HCT116 (cell line): ENCODE measurements around the gene ZNF735.

ENCODE experiments used
- ATF3 ChIP-seq: IDR thresholded peaks from 2 replicates; pipeline ENCODE4 v1.6.1; 2012
- CEBPB ChIP-seq: IDR thresholded peaks from 2 replicates; pipeline ENCODE4 v1.6.1; 2012; ENCODE audit warnings: low read depth
- CTCF ChIP-seq, 3 experiments: fragments of 200-600 bp in 1 of 3; sonication (generic) in 1 of 3; IDR thresholded peaks in 2 of 3; conservative IDR thresholded peaks in 1 of 3; 2 replicates each; pipeline ENCODE4 v1.5.1; 2012 to 2017; ENCODE audit warnings: low read depth in 2 of 3, low read length in 2 of 3, antibody characterized with exemption in 1 of 3, borderline replicate concordance in 1 of 3, control low read depth in 1 of 3, mild to moderate bottlenecking in 1 of 3, mixed read lengths in 1 of 3, mixed run types in 1 of 3, moderate library complexity in 1 of 3; ENCODE audit not compliant: insufficient read depth in 1 of 3
- EGR1 ChIP-seq: IDR thresholded peaks from 2 replicates; pipeline ENCODE4 v1.6.1; 2012; ENCODE audit warnings: low read depth
- EZH2 ChIP-seq: fragments of 200-600 bp; sonication (generic); IDR thresholded peaks from 2 replicates; pipeline ENCODE4 v1.6.1; 2017; ENCODE audit warnings: antibody characterized with exemption, mixed run types
- POLR2A ChIP-seq: IDR thresholded peaks from 2 replicates; pipeline ENCODE4 v1.7.0; 2011; ENCODE audit warnings: borderline replicate concordance; ENCODE audit not compliant: insufficient read depth, insufficient read length; ENCODE audit errors: extremely low read depth
- POLR2AphosphoS5 ChIP-seq: IDR thresholded peaks from 2 replicates; pipeline ENCODE4 v1.6.1; 2011; ENCODE audit warnings: mild to moderate bottlenecking, low read depth, low read length, moderate library complexity
- RAD21 ChIP-seq: IDR thresholded peaks from 2 replicates; pipeline ENCODE4 v1.6.1; 2012; ENCODE audit warnings: low read depth, mild to moderate bottlenecking
- SIN3A ChIP-seq: IDR thresholded peaks from 2 replicates; pipeline ENCODE4 v1.6.1; 2012; ENCODE audit warnings: low read depth
- SRF ChIP-seq: IDR thresholded peaks from 2 replicates; pipeline ENCODE4 v1.6.1; 2012; ENCODE audit warnings: low read depth
- ZFX ChIP-seq: fragments of 450-650 bp; IDR thresholded peaks from 2 replicates; pipeline ENCODE4 v1.6.1; 2017
- TF ChIP-seq, protein P1 (sequence below): IDR thresholded peaks from 2 replicates; pipeline ENCODE4 v1.6.1; 2011; ENCODE audit warnings: mild to moderate bottlenecking, low read length, moderate library complexity; ENCODE audit not compliant: insufficient replicate concordance; ENCODE audit errors: extremely low read depth
- TF ChIP-seq, protein P2 (sequence below): IDR thresholded peaks from 2 replicates; pipeline ENCODE4 v1.6.1; 2012

- TF ChIP-seq POLR2A (no peak), SIN3A (no peak), ATF3 (no peak), CTCF (IDR thresholded peaks at IDR 0.05 in 2 of 3, conservative IDR thresholded peaks at IDR 0.05 in 1 of 3; ENCODE audit: borderline replicate concordance in 1 of 3, insufficient read depth in 1 of 3, low read depth in 2 of 3, low read length in 2 of 3) (no peak), EGR1 (no peak), RAD21 (no peak), EZH2 (no peak), CEBPB (no peak), ZFX (no peak), SRF (no peak), POLR2AphosphoS5 (no peak)
- TF ChIP-seq, protein P1, sequence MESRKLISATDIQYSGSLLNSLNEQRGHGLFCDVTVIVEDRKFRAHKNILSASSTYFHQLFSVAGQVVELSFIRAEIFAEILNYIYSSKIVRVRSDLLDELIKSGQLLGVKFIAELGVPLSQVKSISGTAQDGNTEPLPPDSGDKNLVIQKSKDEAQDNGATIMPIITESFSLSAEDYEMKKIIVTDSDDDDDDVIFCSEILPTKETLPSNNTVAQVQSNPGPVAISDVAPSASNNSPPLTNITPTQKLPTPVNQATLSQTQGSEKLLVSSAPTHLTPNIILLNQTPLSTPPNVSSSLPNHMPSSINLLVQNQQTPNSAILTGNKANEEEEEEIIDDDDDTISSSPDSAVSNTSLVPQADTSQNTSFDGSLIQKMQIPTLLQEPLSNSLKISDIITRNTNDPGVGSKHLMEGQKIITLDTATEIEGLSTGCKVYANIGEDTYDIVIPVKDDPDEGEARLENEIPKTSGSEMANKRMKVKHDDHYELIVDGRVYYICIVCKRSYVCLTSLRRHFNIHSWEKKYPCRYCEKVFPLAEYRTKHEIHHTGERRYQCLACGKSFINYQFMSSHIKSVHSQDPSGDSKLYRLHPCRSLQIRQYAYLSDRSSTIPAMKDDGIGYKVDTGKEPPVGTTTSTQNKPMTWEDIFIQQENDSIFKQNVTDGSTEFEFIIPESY: no peak
- TF ChIP-seq, protein P2, sequence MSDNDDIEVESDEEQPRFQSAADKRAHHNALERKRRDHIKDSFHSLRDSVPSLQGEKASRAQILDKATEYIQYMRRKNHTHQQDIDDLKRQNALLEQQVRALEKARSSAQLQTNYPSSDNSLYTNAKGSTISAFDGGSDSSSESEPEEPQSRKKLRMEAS: no peak
These were observed 14.2 kb upstream of the ZNF735 start for GRCh38 chr7:64192775-64193174.
